NCI-H748 (cell line): ENCODE measurements around the gene HECTD4.
"Not testable (repeated sequence)": the region's sequence is repeated elsewhere in the genome, so short reads cannot be mapped to it uniquely, and the experiment has no call there.

Source experiments
- DNase-seq: peaks from one replicate; lab custom pipeline; 2025; ENCODE audit not compliant: unreplicated experiment; lab: John Stamatoyannopoulos, UW

Gene HECTD4

DNA sequence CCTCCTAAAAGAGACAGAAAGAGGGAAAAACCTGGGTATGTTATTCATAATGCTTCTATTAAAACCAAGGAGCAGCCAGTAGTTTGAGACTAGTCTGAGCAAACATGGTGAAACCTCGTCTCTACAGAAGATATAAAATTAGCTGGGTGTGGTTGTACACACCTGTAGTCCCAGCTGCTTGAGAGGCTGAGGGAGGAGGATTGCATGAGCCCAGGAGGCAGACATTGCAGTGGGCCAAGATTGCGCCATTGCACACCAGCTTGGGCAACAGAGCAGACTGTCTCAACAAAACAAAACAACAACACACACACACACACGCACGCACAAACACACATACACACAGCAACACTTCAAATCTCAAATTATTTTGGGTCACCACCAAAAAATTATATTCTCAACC is 27.8 kb downstream of the HECTD4 start:
- no peak for DNase-seq

GRCh38 chr12:112353393-112353792 is 28.8 kb downstream of the HECTD4 start:
- no peak for DNase-seq

- DNase-seq: no peak
These were observed 29.3 kb downstream of the HECTD4 start for GRCh38 chr12:112352921-112353320.

DNA sequence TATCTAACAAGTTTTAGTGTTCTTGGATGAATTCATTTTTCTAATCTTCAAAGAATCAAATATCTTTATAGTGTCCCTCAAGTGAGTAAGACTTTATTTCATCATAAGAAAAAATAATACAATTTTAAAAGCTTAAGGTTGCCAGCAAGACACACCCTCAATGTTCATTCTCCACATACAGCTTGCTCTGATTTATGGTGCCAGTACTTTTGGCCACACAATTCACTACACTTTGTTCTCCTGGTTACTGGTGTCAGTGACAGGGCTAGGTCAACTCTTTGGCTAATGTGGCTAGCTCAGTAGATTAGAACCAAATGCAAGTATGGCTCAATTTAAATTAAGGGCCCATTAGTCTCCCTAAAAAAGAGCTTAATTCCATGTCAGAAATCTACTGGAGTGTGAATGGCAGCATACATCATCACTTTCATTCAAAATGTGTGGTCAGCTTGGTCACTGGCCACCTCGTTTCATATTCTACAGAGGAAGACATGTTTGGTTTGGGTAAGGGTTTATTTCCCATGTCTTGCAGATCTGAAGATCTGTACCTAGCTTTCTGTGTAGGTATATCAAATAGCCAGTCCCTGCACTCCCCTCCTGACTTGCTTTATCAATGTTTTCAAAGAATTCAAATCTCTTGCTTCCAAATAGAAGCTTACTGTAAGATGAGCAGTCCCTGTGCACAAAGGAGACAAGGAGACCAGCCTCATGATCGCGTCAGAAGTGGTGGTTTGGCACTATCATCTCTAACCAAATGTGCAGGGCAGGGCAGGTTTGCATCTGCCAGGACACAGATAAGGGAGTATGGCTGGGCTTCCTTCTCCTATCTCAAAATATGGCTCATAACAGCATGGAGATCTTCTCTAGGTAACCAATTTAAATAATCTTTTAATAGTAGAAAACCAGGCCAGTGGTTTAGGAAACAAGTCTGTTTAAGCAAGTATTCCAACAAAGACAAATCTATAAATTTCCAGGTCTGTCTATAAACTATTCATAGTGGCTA is 31.3 kb downstream of the HECTD4 start:
- no peak for DNase-seq

DNA sequence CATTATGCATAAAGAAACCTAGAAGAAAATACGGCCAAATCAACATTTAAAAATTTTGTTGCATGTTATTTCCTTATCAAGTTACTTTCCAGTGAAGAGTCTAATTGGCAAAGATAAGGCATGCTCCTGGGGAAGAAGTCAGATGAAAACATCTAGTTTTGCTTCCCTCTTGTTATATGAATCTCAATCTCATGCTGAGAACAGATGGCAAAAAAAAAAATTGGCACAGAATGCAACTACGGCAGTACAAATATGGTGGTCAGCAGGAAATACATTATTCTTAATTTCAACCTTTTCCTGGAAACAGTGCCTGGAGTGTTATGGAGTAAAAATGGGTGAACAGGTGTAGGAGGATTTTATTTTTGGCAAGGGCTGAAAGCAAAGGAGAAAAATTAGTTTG is 32.8 kb downstream of the HECTD4 start:
- no peak for DNase-seq

DNA sequence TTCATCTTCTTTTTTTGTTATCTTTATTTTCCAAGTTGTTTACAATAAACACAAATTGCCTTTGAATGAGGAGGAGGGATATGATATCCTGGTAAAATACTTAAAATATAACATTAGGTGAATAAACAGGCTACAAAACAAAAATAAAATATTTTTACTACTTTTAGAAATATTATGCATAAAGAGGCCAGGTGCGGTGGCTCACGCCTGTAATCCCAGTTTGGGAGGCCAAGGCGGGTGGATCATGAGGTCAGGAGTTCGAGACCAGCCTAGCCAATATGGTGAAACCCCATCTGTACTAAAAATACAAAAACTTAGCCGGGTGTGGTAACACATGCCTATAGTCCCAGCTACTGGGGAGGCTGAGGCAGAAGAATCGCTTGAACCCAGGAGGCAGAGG is 33.3 kb downstream of the HECTD4 start:
- not testable (repeated sequence) for DNase-seq

GRCh38 chr12:112347581-112347982 is 34.6 kb downstream of the HECTD4 start:
- DNase-seq: no peak

GRCh38 chr12:112346194-112346593 is 36.0 kb downstream of the HECTD4 start:
- no peak for DNase-seq

DNA sequence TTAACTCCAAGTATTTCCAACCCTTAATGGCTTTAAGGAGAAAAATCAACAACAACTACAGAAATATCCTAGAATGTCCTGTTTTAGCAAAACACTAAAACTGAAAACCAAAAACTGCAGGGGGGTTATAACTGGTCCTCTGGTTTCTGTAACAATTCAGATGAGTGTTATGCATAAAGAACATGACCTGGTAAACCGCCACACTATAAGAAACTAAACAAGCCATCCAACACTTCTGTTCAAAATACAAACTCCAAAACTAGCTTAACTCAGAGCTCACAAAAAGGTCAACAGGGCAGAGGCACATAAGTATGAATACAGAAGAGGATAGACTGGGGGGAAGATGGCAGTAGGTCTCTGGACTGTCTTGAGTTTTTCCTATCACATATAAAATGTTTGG is 38.0 kb downstream of the HECTD4 start:
- DNase-seq: no peak

DNA sequence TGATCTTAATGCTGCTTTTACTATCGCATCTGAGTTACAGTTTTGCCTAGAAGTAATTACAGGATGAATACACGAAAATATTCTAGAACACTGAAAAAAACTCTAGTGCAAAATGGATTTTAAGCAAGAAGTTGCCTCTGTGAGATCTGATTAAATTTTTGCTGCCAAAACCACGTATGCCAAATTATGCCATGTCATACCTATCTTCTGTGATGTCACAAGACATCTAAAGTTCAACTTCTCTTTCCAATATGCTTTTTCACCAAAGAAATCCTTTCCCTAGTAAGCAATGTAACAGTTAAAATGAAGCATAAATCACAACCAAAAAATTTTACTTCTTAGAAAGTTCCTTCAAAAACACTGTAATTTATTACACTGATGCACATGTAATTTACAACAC is 39.6 kb downstream of the HECTD4 start:
- no peak for DNase-seq

- DNase-seq: peak; percentile 83
These were observed 41.0 kb downstream of the HECTD4 start for GRCh38 chr12:112341046-112341825.

DNA sequence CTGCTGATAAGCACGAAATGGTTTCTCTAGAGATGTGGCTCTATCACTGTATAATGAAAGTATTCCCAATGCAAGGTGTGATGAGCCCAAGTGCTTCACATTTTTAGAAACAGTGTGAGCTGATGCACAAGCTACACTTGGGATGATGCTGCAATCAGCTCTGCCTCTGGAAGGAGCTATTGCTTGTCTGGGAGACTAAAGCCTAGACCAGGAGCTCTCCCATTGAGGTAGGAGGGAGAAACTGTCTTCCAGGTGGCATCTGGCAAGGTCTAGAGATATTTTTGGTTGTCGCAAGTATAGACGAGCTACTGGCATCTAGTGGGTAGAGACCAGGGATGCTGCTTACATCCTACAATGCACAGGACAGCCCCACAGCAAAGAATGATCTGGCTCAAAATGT is 42.0 kb downstream of the HECTD4 start:
- DNase-seq: no peak

GRCh38 chr12:112334999-112335398 is 47.2 kb downstream of the HECTD4 start:
- not testable (repeated sequence) for DNase-seq

DNA sequence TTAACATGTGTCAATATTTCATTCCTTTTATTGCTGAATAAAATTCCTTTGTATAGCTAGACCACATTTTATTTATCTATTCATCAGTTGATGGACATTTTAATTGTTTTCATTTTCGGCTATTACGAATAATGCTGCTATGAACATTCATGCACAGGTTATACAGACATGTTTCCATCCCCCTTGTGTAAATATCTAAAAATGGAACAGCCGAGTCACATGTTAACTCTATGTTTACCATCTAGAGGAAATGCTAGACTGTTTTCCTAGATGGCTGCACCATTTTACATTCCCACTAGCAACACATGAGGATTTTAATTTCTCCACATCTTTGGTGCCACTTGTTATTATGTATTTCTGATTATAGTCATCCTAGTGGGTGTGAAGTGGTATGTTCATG is 49.2 kb downstream of the HECTD4 start:
- DNase-seq: no peak

DNA sequence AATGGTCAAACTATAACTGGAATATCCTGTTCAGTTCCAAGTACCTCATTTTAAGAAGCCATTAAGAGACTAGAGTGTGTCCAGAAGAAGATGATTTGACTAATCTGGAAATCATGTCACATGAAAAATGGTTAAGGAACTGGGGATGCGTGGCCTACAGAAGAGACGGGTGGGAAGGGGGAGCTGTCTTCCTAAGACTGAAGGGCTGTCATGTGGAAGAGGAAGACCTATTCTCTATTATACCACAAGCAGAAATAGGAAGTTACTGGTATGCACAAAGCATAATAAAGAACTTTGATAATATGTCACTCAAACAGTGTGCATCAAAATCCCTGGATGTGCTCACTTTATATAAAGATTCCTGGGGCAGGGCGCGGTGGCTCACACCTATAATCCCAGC is 50.3 kb downstream of the HECTD4 start:
- DNase-seq: no peak

DNA sequence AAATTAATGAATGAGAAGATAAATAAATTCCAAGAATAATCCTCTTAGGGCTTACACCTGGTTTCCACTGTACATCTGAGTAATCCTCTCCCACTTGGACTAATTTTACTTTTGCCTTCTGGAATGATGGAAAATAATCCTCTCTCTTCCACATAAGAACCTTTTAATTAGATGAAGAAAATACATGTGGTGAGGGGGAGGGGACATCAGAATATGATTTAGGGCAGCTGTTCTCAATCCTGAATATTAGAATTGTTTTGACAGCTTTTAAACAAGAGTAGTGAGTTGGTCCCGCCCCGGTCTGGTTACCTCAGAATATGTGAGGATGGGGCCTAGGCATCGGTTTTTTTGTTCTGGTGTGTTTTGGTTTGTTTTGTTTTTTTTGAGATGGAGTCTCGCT is 51.5 kb downstream of the HECTD4 start:
- no peak for DNase-seq

GRCh38 chr12:112328456-112329124 is 53.6 kb downstream of the HECTD4 start:
- DNase-seq: no peak

DNA sequence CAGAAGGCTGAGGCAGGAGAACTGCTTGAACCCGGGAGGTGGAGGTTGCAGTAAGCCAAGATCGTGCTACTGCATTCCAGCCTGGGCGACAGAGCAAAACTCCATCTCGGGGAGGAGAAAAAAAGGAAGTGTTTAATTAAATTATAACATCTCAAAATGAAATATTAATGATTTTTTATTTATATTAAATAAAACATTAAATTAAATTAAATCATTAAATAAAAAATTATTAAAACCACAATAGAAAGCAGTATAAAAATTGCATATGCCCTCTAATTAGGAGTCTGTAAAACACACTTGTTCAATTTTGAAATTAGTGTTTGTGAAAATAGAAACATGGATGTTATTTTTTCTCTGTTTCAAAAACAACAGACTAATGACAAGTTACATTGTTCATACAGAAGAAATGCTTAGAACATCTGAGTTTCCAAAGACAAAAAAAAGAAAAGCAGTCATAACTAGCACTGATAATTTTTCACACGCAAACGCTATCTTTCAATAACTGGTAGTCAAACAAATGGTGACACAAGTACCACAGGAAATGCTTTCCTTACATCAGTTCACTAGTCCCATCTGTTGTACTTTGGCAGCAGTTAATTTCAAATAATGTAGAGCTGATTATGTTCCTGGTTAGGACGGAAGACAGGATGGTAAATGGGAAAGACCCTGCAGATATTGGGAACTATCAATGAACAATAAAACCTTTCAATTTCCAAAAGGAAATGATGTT is 54.9 kb downstream of the HECTD4 start:
- DNase-seq: no peak

- no peak for DNase-seq
These were observed 56.5 kb downstream of the HECTD4 start for GRCh38 chr12:112325622-112326207.

GRCh38 chr12:112325157-112325556 is 57.1 kb downstream of the HECTD4 start:
- no peak for DNase-seq
